HEK293T (cell line): Measurements from ENCODE around the gene EXOSC3.
"Not testable (repeated sequence)": the region's sequence is repeated elsewhere in the genome, so short reads cannot be mapped to it uniquely, and the experiment has no call there.

Source experiments
- CTCF ChIA-PET: fragments of 350-600 bp; formaldehyde crosslinking; extraction: SDS; loops from one replicate; lab custom pipeline; 2021; ENCODE audit warnings: antibody characterized with exemption, inconsistent platforms; lab: Yijun Ruan, JAX
- POLR2A ChIA-PET: fragments of 350-600 bp; formaldehyde crosslinking; extraction: SDS; loops from one replicate; lab custom pipeline; 2020; ENCODE audit warnings: antibody characterized with exemption, inconsistent platforms; lab: Yijun Ruan, JAX
- DNase-seq: peaks from one replicate; pipeline ENCODE4 v3.0.0; 2012; ENCODE audit warnings: mixed read lengths; ENCODE audit errors: extremely low spot score
- ARNT ChIP-seq: fragments of 450-650 bp; IDR thresholded peaks from 2 replicates; pipeline ENCODE4 v1.6.1; 2017; ENCODE audit warnings: mild to moderate bottlenecking
- BHLHE40 ChIP-seq: fragments of 450-650 bp; IDR thresholded peaks from 2 replicates; pipeline ENCODE4 v1.6.1; 2016; ENCODE audit warnings: mild to moderate bottlenecking, moderate library complexity, borderline replicate concordance
- CTBP1 ChIP-seq: fragments of 450-650 bp; IDR thresholded peaks from 2 replicates; pipeline ENCODE4 v1.6.1; 2016; ENCODE audit warnings: borderline replicate concordance
- ELF4 ChIP-seq: fragments of 450-650 bp; IDR thresholded peaks from 2 replicates; pipeline ENCODE4 v1.6.1; 2017; ENCODE audit warnings: antibody characterized with exemption
- FOXA1 ChIP-seq: fragments of 450-650 bp; IDR thresholded peaks from 2 replicates; pipeline ENCODE4 v1.6.1; 2016; ENCODE audit warnings: mild to moderate bottlenecking
- FOXK2 ChIP-seq: fragments of 450-650 bp; IDR thresholded peaks from 2 replicates; pipeline ENCODE4 v1.6.1; 2016; ENCODE audit warnings: mild to moderate bottlenecking
- FOXM1 ChIP-seq: fragments of 450-650 bp; IDR thresholded peaks from 2 replicates; pipeline ENCODE4 v1.6.1; 2017; ENCODE audit warnings: mild to moderate bottlenecking, borderline replicate concordance
- L3MBTL2 ChIP-seq: fragments of 450-650 bp; conservative IDR thresholded peaks from 2 replicates; pipeline ENCODE4 v1.6.1; 2016; ENCODE audit warnings: mild to moderate bottlenecking
- LEF1 ChIP-seq: fragments of 450-650 bp; IDR thresholded peaks from 2 replicates; pipeline ENCODE4 v1.6.1; 2017; ENCODE audit warnings: mild to moderate bottlenecking, borderline replicate concordance
- NFRKB ChIP-seq: fragments of 450-650 bp; IDR thresholded peaks from 2 replicates; pipeline ENCODE4 v1.6.1; 2016; ENCODE audit warnings: mild to moderate bottlenecking, moderate library complexity
- PKNOX1 ChIP-seq: fragments of 450-650 bp; IDR thresholded peaks from 2 replicates; pipeline ENCODE4 v1.6.1; 2016
- SP1 ChIP-seq: fragments of 450-650 bp; IDR thresholded peaks from 2 replicates; pipeline ENCODE4 v1.6.1; 2017
- SUZ12 ChIP-seq: fragments of 450-650 bp; IDR thresholded peaks from 2 replicates; pipeline ENCODE4 v1.6.1; 2016; ENCODE audit warnings: mild to moderate bottlenecking
- TARDBP ChIP-seq: fragments of 450-650 bp; IDR thresholded peaks from 2 replicates; pipeline ENCODE4 v1.6.1; 2016
- ZNF384 ChIP-seq: fragments of 450-650 bp; IDR thresholded peaks from 2 replicates; pipeline ENCODE4 v1.6.1; 2016

EXOSC3 gene

DNA sequence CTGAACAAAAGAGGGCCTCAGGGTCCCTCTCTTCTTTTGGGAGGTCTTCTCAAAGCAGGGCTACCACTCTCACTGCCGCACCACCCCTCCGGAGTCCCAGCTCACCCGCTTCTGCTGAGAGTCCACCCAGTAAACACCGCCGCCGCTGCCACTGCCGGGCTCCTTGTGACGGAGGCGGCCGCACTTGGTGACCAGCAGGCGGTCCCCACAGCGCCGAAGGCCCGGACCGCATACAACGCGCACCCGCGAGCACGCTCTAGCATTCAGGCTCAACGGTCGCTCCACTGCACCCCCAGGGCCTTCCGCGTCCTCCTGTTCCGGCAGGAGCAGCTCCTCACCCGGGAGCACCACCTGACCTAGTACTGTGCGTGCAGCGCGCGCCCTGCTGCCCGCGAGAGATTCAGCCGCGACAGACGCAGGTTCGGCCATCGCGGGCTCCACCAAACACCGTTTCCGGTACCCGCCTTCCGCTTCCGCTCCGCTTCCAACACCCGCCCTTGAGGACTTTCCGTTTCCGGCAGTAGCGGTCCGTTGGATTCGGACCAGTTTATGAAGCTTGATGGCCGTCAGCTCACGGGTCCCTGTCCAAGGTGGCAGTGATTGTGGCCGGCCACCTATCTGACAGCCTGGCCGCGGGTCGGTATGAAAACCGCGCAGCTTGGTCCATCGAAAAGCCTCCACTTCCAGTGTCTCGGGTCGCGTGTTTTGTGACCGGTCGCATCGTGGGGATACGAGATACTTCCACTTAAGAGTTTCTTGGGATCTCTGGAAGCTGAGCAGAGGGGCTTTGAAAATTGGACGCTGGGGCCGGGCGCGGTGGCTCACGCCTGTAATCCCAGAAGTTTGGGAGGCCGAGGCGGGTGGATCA, at the start of gene EXOSC3:
Gene EXOSC3, minus strand, starts transcription at position 449 of the 868 bp plus-strand sequence. Its CDS starts 20 bp downstream, at position 429.
- POLR2A ChIA-PET = interaction anchor here (0.6 to 2.8 kb wide), 14 partner anchors 9 to 320 kb away, joined by 3 to 19 read pairs (median 4); partner anchors contain the start of genes DCAF10, SLC25A51, TOMM5 and ZBTB5
- TF ChIP-seq CTBP1 = no peak
- TF ChIP-seq PKNOX1 = peak; percentile 61
- TF ChIP-seq FOXA1 = no peak
- TF ChIP-seq ELF4 = peak; percentile 87
- TF ChIP-seq L3MBTL2 = peak; percentile 75
- TF ChIP-seq FOXK2 = no peak
- peak; percentile 83 for DNase-seq
- CTCF ChIA-PET = no interaction called here

GRCh38 chr9:37827483-37828165, 42.8 kb upstream of the EXOSC3 start:
- TF ChIP-seq ZNF384 (no peak), TARDBP (no peak), PKNOX1 (no peak), LEF1 (no peak), ELF4 (no peak), NFRKB (no peak), FOXK2 (no peak), ARNT (no peak)
- ChIA-PET CTCF (no interaction called here), POLR2A (no interaction called here)
- no peak for DNase-seq

DNA sequence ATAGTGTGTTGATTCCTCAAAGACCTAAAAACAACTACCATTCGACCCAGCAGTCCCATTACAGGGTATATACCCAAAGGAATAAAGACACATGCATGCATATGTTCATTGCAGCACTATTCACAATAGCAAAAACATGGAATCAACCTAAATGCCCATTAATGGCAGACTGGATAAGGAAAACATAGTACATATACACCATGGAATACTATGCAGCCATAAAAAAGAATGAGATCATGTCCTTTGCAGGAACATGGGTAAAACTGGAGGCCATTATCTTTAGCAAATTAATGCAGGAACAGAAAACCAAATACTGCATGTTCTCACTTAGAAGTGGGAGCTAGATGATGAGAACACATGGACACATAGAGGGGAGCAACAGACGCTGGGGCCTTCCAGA, 40.3 kb upstream of the EXOSC3 start:
- POLR2A ChIA-PET, CTCF ChIA-PET: not testable (repeated sequence)

GRCh38 chr9:37820142-37820541, 35.3 kb upstream of the EXOSC3 start:
- ChIA-PET POLR2A (no interaction called here), CTCF (no interaction called here)
- TF ChIP-seq TARDBP (no peak), BHLHE40 (no peak), PKNOX1 (no peak), ZNF384 (no peak), ELF4 (no peak), SUZ12 (no peak), ARNT (no peak), CTBP1 (no peak), FOXK2 (no peak), SP1 (no peak), LEF1 (no peak), FOXA1 (no peak)
- DNase-seq = no peak

More for the DNA sequence above, 40.3 kb upstream of the EXOSC3 start:
- not testable (repeated sequence) for DNase-seq

DNA sequence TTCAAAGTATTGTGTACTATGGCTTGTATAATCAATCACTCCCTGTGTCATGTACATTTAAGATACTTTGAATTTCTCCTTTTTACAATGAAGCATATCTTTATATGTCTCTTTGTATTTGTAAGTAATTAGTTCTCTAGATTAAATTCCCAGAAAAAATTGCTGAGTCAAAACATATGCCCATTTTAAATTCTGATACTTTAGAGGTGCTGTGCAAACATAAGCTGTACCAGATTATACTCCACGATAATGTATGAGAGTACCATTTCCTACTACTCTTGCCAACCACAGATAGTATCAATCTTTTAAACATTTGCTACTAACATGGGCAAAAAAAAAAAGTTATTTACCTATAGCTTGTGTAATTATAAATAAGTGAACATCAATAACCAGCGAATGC, 34.0 kb upstream of the EXOSC3 start:
- CTCF ChIA-PET = no interaction called here

More for the DNA sequence above, 34.0 kb upstream of the EXOSC3 start:
- no peak for DNase-seq
- no peak for TF ChIP-seq TARDBP
- no peak for TF ChIP-seq ZNF384
- no peak for TF ChIP-seq BHLHE40
- TF ChIP-seq FOXM1 = no peak
- no peak for TF ChIP-seq FOXA1
- no peak for TF ChIP-seq FOXK2
- TF ChIP-seq CTBP1 = no peak
- TF ChIP-seq ARNT = no peak
- TF ChIP-seq PKNOX1 = no peak
- TF ChIP-seq SP1 = no peak
- TF ChIP-seq ELF4 = no peak
- POLR2A ChIA-PET = no interaction called here
